WTC11 (cell line): ENCODE measurements around the gene TNFRSF19. TPM values are rescaled to one million over a fixed set of nuclear protein-coding genes. Genes with fewer than 3 reads are reported as not detected.

Experiments used
- ATAC-seq: fragments of 200-7000 bp; cut with Tn5 transposase; 2 replicates; pipeline ENCODE4 v1.10.0; 2021; ENCODE audit warnings: mild to moderate bottlenecking, moderate library complexity
- CTCF ChIA-PET: fragments of 300-600 bp; sonication (Branson Sonifier 250); formaldehyde crosslinking; loops from one replicate; lab custom pipeline; 2021; ENCODE audit warnings: antibody characterized with exemption; lab: Charles Lee
- POLR2A ChIA-PET: fragments of 350-600 bp; sonication (Branson Sonifier 250); formaldehyde crosslinking; loops from one replicate; lab custom pipeline; 2021; ENCODE audit warnings: antibody characterized with exemption; lab: Charles Lee
- DNase-seq: peaks from one replicate; pipeline ENCODE4 v3.0.0; 2021; ENCODE audit warnings: low spot score
- H3K27ac Mint-ChIP-seq: 2 replicates; pipeline ENCODE4 v1.8.0; 2021; ENCODE audit warnings: mixed read lengths
- H3K27me3 Mint-ChIP-seq: 2 replicates; pipeline ENCODE4 v1.8.0; 2021; ENCODE audit warnings: low read depth, mild to moderate bottlenecking, moderate library complexity, mixed read lengths
- H3K36me3 Mint-ChIP-seq: 2 replicates; pipeline ENCODE4 v1.8.0; 2021; ENCODE audit warnings: mixed read lengths
- H3K4me1 Mint-ChIP-seq: 2 replicates; pipeline ENCODE4 v1.8.0; 2022; ENCODE audit warnings: mixed read lengths
- H3K4me3 Mint-ChIP-seq: 2 replicates; pipeline ENCODE4 v1.8.0; 2021; ENCODE audit warnings: mild to moderate bottlenecking, moderate library complexity, mixed read lengths
- H3K9me3 Mint-ChIP-seq: 2 replicates; pipeline ENCODE4 v1.8.0; 2021; ENCODE audit warnings: mixed read lengths
- ATF6 ChIP-seq: sonication (generic); formaldehyde crosslinking; IDR thresholded peaks from 2 replicates; pipeline ENCODE4 v1.8.1; 2023; ENCODE audit warnings: mild to moderate bottlenecking, missing genetic modification reagents
- E2F4 ChIP-seq: sonication (generic); formaldehyde crosslinking; IDR thresholded peaks from 2 replicates; pipeline ENCODE4 v1.8.1; 2022; ENCODE audit warnings: low read depth, mild to moderate bottlenecking, moderate library complexity, missing genetic modification reagents, borderline replicate concordance
- ETV6 ChIP-seq: sonication (generic); formaldehyde crosslinking; IDR thresholded peaks from 2 replicates; pipeline ENCODE4 v1.8.1; 2022; ENCODE audit warnings: mild to moderate bottlenecking, missing genetic modification reagents
- GABPB1 ChIP-seq: sonication (generic); formaldehyde crosslinking; IDR thresholded peaks from 2 replicates; pipeline ENCODE4 v1.8.1; 2023; ENCODE audit warnings: mild to moderate bottlenecking, missing genetic modification reagents
- JAZF1 ChIP-seq: fragments of 250-450 bp; sonication (Bioruptor Pico); IDR thresholded peaks from 2 replicates; pipeline ENCODE4 v1.9.0; 2021; ENCODE audit warnings: moderate library complexity, mild to moderate bottlenecking, inconsistent platforms
- NFATC4 ChIP-seq: fragments of 250-450 bp; sonication (Bioruptor Pico); IDR thresholded peaks from 2 replicates; pipeline ENCODE4 v1.9.0; 2021; ENCODE audit warnings: mild to moderate bottlenecking
- NFYB ChIP-seq: sonication (generic); formaldehyde crosslinking; conservative IDR thresholded peaks from 2 replicates; pipeline ENCODE4 v1.8.0; 2022; ENCODE audit warnings: low read depth, missing genetic modification reagents
- NR2C2 ChIP-seq: sonication (generic); formaldehyde crosslinking; IDR thresholded peaks from 2 replicates; pipeline ENCODE4 v1.8.0; 2022; ENCODE audit warnings: mild to moderate bottlenecking, missing genetic modification reagents
- PRDM15 ChIP-seq: sonication (generic); formaldehyde crosslinking; IDR thresholded peaks from 2 replicates; pipeline ENCODE4 v1.8.0; 2022; ENCODE audit warnings: missing genetic modification reagents
- SP1 ChIP-seq: sonication (generic); formaldehyde crosslinking; conservative IDR thresholded peaks from 2 replicates; pipeline ENCODE4 v1.8.1; 2022; ENCODE audit warnings: missing genetic modification reagents
- USF2 ChIP-seq: sonication (generic); formaldehyde crosslinking; IDR thresholded peaks from 2 replicates; pipeline ENCODE4 v1.8.1; 2023; ENCODE audit warnings: mild to moderate bottlenecking, missing genetic modification reagents, moderate library complexity
- ZNF317 ChIP-seq: sonication (generic); formaldehyde crosslinking; IDR thresholded peaks from 2 replicates; pipeline ENCODE4 v1.8.1; 2023; ENCODE audit warnings: low read depth, mild to moderate bottlenecking, moderate library complexity, missing genetic modification reagents, borderline replicate concordance
- ZNF423 ChIP-seq: fragments of 250-450 bp; sonication (Bioruptor Pico); IDR thresholded peaks from 2 replicates; pipeline ENCODE4 v2.1.2; 2022; ENCODE audit warnings: mild to moderate bottlenecking, moderate library complexity
- total RNA-seq: library from RNA; stranded (reverse); gene quantifications from 3 replicates; pipeline ENCODE4 v1.2.3, GENCODE V29; 2021
- TF ChIP-seq, protein P1 (sequence below): sonication (generic); formaldehyde crosslinking; IDR thresholded peaks from 2 replicates; pipeline ENCODE4 v1.8.0; 2022; ENCODE audit warnings: mild to moderate bottlenecking, missing genetic modification reagents
- TF ChIP-seq, protein P2 (sequence below): sonication (generic); formaldehyde crosslinking; IDR thresholded peaks from 2 replicates; pipeline ENCODE4 v1.8.0; 2022; ENCODE audit warnings: mild to moderate bottlenecking, missing genetic modification reagents
- TF ChIP-seq, protein P3 (sequence below): sonication (generic); formaldehyde crosslinking; conservative IDR thresholded peaks from 2 replicates; pipeline ENCODE4 v1.8.1; 2023; ENCODE audit warnings: mild to moderate bottlenecking, low read depth, missing genetic modification reagents, moderate library complexity

TNFRSF19 gene
- total RNA-seq, 1 experiment from 2014 or later = 0.20 TPM

GRCh38 chr13:23707674-23708073 lies 137.5 kb downstream of the TNFRSF19 start (continued):
- TF ChIP-seq ATF6 (CRISPR knock-in tag) (no peak), ZNF423 (CRISPR knock-in tag) (no peak), NFATC4 (CRISPR knock-in tag) (no peak), USF2 (CRISPR knock-in tag) (no peak), ETV6 (CRISPR knock-in tag) (no peak), GABPB1 (CRISPR knock-in tag) (no peak), PRDM15 (CRISPR knock-in tag) (no peak)

DNA sequence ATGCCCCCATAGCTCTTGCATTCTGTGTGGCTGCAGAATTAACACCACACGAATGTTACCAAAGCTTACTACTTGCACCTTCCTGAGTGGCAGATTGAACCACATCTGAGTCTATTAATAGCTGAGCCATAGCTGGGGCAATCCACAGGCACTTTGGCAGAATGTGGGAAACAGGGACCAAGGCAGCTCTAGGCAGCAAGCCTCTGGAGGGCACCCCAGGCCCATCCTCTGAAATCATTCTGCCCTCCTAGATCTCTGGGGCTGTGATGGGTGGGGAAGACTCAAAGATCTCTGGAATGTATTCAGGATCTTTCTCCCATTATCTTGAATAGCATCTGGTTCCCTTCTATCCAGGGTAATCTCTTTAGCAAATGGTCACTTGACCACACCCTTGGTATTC lies 139.3 kb downstream of the TNFRSF19 start:
- DNase-seq = no peak
- peaks cover 3% of the 10 kb centered on the region; the same call in 1 of the 2 replicates for H3K27me3 Mint-ChIP-seq

More for the DNA sequence above, 139.3 kb downstream of the TNFRSF19 start:
- no peak for ATAC-seq
- Mint-ChIP-seq H3K9me3 (peaks cover 27% of the 10 kb centered on the region), H3K4me3 (no peak overlapping the region), H3K36me3 (peaks cover 18% of the 10 kb centered on the region), H3K4me1 (peaks cover 6% of the 10 kb centered on the region), H3K27ac (no peak overlapping the region)
- TF ChIP-seq JAZF1 (CRISPR knock-in tag) = no peak
- TF ChIP-seq, protein P1, sequence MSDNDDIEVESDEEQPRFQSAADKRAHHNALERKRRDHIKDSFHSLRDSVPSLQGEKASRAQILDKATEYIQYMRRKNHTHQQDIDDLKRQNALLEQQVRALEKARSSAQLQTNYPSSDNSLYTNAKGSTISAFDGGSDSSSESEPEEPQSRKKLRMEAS (CRISPR knock-in tag) = no peak
- no peak for TF ChIP-seq NR2C2 (CRISPR knock-in tag)
- TF ChIP-seq NFYB (CRISPR knock-in tag) = no peak
- TF ChIP-seq, protein P2, sequence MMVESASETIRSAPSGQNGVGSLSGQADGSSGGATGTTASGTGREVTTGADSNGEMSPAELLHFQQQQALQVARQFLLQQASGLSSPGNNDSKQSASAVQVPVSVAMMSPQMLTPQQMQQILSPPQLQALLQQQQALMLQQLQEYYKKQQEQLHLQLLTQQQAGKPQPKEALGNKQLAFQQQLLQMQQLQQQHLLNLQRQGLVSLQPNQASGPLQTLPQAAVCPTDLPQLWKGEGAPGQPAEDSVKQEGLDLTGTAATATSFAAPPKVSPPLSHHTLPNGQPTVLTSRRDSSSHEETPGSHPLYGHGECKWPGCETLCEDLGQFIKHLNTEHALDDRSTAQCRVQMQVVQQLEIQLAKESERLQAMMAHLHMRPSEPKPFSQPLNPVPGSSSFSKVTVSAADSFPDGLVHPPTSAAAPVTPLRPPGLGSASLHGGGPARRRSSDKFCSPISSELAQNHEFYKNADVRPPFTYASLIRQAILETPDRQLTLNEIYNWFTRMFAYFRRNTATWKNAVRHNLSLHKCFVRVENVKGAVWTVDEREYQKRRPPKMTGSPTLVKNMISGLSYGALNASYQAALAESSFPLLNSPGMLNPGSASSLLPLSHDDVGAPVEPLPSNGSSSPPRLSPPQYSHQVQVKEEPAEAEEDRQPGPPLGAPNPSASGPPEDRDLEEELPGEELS (CRISPR knock-in tag) = no peak
- no peak for TF ChIP-seq USF2 (CRISPR knock-in tag)
- no peak for TF ChIP-seq SP1
- TF ChIP-seq, protein P3, sequence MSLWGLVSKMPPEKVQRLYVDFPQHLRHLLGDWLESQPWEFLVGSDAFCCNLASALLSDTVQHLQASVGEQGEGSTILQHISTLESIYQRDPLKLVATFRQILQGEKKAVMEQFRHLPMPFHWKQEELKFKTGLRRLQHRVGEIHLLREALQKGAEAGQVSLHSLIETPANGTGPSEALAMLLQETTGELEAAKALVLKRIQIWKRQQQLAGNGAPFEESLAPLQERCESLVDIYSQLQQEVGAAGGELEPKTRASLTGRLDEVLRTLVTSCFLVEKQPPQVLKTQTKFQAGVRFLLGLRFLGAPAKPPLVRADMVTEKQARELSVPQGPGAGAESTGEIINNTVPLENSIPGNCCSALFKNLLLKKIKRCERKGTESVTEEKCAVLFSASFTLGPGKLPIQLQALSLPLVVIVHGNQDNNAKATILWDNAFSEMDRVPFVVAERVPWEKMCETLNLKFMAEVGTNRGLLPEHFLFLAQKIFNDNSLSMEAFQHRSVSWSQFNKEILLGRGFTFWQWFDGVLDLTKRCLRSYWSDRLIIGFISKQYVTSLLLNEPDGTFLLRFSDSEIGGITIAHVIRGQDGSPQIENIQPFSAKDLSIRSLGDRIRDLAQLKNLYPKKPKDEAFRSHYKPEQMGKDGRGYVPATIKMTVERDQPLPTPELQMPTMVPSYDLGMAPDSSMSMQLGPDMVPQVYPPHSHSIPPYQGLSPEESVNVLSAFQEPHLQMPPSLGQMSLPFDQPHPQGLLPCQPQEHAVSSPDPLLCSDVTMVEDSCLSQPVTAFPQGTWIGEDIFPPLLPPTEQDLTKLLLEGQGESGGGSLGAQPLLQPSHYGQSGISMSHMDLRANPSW (CRISPR knock-in tag) = no peak
- TF ChIP-seq E2F4 (CRISPR knock-in tag) = no peak
- no peak for TF ChIP-seq ZNF317 (CRISPR knock-in tag)
- ChIA-PET POLR2A (no interaction called here), CTCF (interaction anchor here (0.6 to 1.4 kb wide), 3 partner anchors 32 to 301 kb away, joined by 3 to 6 read pairs (median 3); no protein-coding TSS in a partner anchor)
